ENCODE results near the gene MSH5. TPM values are rescaled to one million over a fixed set of nuclear protein-coding genes. Genes with fewer than 3 reads are reported as not detected.
"Not testable (repeated sequence)": the region's sequence is repeated elsewhere in the genome, so short reads cannot be mapped to it uniquely, and the experiment has no call there.

MSH5 gene
- total RNA-seq, 1 donor from 2014 or later, result 18.4 TPM

DNA sequence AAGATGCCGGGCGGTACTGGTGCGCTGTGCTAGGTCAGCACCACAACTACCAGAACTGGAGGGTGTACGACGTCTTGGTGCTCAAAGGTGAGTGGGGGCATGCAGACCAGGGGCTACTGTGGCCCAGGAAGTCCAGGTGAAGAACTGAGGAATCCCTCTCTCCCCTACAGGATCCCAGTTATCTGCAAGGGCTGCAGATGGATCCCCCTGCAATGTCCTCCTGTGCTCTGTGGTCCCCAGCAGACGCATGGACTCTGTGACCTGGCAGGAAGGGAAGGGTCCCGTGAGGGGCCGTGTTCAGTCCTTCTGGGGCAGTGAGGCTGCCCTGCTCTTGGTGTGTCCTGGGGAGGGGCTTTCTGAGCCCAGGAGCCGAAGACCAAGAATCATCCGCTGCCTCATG lies 32.1 kb upstream of the MSH5 start:
- Mint-ChIP-seq H3K4me3 (ENCODE audit: unreplicated experiment) (no peak overlapping the region), H3K27me3 (ENCODE audit: unreplicated experiment) (peaks cover 4% of the 10 kb centered on the region), H3K36me3 (ENCODE audit: unreplicated experiment) (no peaks in the 10 kb centered on the region), H3K27ac (ENCODE audit: unreplicated experiment) (no peak overlapping the region), H3K9me3 (ENCODE audit: unreplicated experiment) (no peaks in the 10 kb centered on the region), H3K4me1 (ENCODE audit: unreplicated experiment) (peaks cover 5% of the 10 kb centered on the region)
- DNase-seq (ENCODE audit: extremely low spot score, unreplicated experiment), result no peak
- TF ChIP-seq, protein P1, sequence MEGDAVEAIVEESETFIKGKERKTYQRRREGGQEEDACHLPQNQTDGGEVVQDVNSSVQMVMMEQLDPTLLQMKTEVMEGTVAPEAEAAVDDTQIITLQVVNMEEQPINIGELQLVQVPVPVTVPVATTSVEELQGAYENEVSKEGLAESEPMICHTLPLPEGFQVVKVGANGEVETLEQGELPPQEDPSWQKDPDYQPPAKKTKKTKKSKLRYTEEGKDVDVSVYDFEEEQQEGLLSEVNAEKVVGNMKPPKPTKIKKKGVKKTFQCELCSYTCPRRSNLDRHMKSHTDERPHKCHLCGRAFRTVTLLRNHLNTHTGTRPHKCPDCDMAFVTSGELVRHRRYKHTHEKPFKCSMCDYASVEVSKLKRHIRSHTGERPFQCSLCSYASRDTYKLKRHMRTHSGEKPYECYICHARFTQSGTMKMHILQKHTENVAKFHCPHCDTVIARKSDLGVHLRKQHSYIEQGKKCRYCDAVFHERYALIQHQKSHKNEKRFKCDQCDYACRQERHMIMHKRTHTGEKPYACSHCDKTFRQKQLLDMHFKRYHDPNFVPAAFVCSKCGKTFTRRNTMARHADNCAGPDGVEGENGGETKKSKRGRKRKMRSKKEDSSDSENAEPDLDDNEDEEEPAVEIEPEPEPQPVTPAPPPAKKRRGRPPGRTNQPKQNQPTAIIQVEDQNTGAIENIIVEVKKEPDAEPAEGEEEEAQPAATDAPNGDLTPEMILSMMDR (IDR thresholded peaks at IDR 0.05), result no peak

DNA sequence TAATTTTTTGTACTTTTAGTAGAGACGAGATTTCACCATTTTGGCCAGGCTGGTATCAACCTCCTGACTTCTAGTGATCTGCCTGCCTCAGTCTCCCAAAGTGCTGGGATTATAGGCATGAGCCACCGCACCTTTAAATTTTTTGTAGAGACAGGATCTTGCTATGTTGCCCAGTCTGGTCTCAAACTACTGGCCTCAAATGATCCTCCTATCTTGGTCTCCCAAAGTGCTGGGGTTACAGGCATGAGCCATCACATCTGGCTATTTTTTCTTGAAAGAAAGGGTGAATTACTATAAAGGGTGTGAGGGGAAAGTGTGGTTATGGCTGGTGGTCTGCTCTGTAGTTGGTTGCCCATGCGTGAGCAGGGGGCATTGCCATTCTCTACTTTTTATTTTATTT lies 31.6 kb upstream of the MSH5 start:
- H3K4me3 Mint-ChIP-seq (ENCODE audit: unreplicated experiment), result no peak overlapping the region
- TF ChIP-seq, protein P1 (IDR thresholded peaks at IDR 0.05), result no peak

DNA sequence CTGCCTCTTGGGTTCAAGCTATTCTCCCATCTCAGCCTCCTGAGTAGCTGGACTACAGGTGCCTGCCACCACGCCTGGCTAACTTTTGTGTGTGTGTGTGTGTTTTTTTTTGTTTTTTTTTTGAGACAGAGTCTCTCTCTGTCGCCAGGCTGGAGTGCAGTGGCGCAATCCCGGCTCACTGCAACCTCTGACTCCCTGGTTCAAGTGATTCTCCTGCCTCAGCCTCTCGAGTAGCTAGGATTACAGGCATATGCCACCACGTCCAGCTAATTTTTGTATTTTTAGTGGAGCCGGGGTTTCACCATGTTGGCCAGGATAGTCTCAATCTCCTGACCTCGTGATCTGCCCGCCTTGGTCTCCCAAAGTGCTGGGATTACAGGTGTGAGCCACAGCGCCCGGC lies 30.6 kb upstream of the MSH5 start:
- not testable (repeated sequence) for H3K4me1 Mint-ChIP-seq (ENCODE audit: unreplicated experiment); H3K36me3 Mint-ChIP-seq (ENCODE audit: unreplicated experiment); DNase-seq (ENCODE audit: extremely low spot score, unreplicated experiment); H3K9me3 Mint-ChIP-seq (ENCODE audit: unreplicated experiment); H3K27ac Mint-ChIP-seq (ENCODE audit: unreplicated experiment); H3K27me3 Mint-ChIP-seq (ENCODE audit: unreplicated experiment); H3K4me3 Mint-ChIP-seq (ENCODE audit: unreplicated experiment)

More for the DNA sequence above, 31.6 kb upstream of the MSH5 start:
- H3K9me3 Mint-ChIP-seq (ENCODE audit: unreplicated experiment), result no peaks in the 10 kb centered on the region
- no peaks in the 10 kb centered on the region for H3K36me3 Mint-ChIP-seq (ENCODE audit: unreplicated experiment)
- no peak overlapping the region for H3K27ac Mint-ChIP-seq (ENCODE audit: unreplicated experiment)
- peaks cover 5% of the 10 kb centered on the region for H3K4me1 Mint-ChIP-seq (ENCODE audit: unreplicated experiment)
- H3K27me3 Mint-ChIP-seq (ENCODE audit: unreplicated experiment), result peaks cover 4% of the 10 kb centered on the region
- DNase-seq (ENCODE audit: extremely low spot score, unreplicated experiment), result no peak

DNA sequence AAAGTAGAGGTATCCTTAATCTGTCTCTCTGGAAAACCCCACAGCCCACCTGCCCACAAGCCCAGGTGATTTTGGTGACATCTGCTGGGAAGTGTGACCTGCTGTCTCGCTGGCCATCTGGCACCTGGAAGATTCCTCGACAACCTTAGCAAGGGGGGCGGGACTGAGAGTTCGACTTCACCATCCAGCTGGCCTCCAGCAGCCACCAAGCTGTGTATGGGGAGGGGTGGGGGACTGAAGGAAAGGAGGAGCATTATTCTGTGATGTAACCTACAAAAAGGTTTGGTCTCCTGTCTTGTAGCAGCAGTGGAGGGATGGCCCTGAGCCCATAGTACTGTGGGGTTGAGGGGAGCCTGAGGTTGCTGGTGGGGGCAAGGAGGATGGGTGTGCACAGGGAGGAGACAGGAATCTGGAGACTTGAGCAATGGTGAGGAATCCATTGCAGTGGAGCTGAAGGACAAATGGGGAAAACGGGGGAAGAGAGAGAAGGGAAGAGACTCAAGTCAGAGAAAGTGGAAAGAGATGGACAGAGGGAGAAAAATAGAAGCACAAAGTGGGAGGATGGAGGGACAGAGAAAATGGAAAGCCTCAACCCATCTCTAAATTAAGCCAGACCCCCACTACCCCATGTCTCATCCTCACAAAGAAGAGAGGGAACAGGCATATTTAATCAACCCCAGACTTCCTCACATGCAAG lies 29.1 kb upstream of the MSH5 start:
- Mint-ChIP-seq H3K4me3 (ENCODE audit: unreplicated experiment) (no peak overlapping the region), H3K27me3 (ENCODE audit: unreplicated experiment) (peaks cover 9% of the 10 kb centered on the region), H3K4me1 (ENCODE audit: unreplicated experiment) (peaks cover 6% of the 10 kb centered on the region), H3K36me3 (ENCODE audit: unreplicated experiment) (no peaks in the 10 kb centered on the region), H3K9me3 (ENCODE audit: unreplicated experiment) (no peaks in the 10 kb centered on the region), H3K27ac (ENCODE audit: unreplicated experiment) (no peak overlapping the region)
- TF ChIP-seq, protein P1 (IDR thresholded peaks at IDR 0.05), result no peak
- no peak for DNase-seq (ENCODE audit: extremely low spot score, unreplicated experiment)

DNA sequence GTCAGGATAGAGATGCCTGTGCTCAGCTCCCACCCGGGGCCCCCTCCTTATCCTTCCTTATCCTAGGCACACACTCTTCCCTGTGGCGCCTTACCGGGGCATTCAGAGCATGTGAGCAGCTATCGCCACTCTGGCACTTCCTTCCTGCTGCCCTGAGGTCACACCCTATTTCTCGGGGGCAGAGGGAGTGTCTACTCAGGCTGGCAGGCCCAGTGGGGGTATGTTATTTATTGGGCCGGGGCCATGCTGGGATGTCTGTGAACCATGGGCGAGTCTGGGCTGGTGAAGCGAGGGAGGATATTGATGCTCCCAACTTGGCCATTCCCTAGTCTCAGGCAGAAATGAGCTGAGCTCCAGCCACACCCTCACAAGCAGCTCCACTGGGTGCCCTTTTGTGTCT lies 28.6 kb upstream of the MSH5 start:
- Mint-ChIP-seq H3K36me3 (ENCODE audit: unreplicated experiment) (no peaks in the 10 kb centered on the region), H3K4me3 (ENCODE audit: unreplicated experiment) (no peak overlapping the region), H3K27me3 (ENCODE audit: unreplicated experiment) (peaks cover 9% of the 10 kb centered on the region), H3K9me3 (ENCODE audit: unreplicated experiment) (no peaks in the 10 kb centered on the region), H3K27ac (ENCODE audit: unreplicated experiment) (no peak overlapping the region), H3K4me1 (ENCODE audit: unreplicated experiment) (peaks cover 6% of the 10 kb centered on the region)
- DNase-seq (ENCODE audit: extremely low spot score, unreplicated experiment), result no peak
- TF ChIP-seq, protein P1 (IDR thresholded peaks at IDR 0.05), result no peak

Data from osteocyte (in vitro differentiated cells).